Activated T-helper 1 cell treated with Interleukin-2 at 50 U/mL for 16 hours (primary cell): ENCODE results near the gene NACC1.
"Not testable (repeated sequence)": the region's sequence is repeated elsewhere in the genome, so short reads cannot be mapped to it uniquely, and the experiment has no call there.

ENCODE experiments used
- DNase-seq: peaks from one replicate; pipeline ENCODE4 v3.0.0-alpha.2; 2020; ENCODE audit warnings: low read depth

The NACC1 gene

GRCh38 chr19:13164343-13165161 is 46.5 kb downstream of the NACC1 start:
- DNase-seq: peak; percentile 43

- no peak for DNase-seq
Observed at GRCh38 chr19:13165162-13165997, 47.3 kb downstream of the NACC1 start.

GRCh38 chr19:13166151-13166550 is 48.1 kb downstream of the NACC1 start:
- DNase-seq: not testable (repeated sequence)

- no peak for DNase-seq
Observed at GRCh38 chr19:13169769-13170168, 51.7 kb downstream of the NACC1 start.

GRCh38 chr19:13171146-13171545 is 53.1 kb downstream of the NACC1 start:
- no peak for DNase-seq

GRCh38 chr19:13172346-13173138 is 54.5 kb downstream of the NACC1 start:
- DNase-seq: peak; percentile 74

- DNase-seq: no peak
Observed at GRCh38 chr19:13173139-13173737, 55.2 kb downstream of the NACC1 start.

GRCh38 chr19:13176345-13176744 is 58.3 kb downstream of the NACC1 start:
- DNase-seq: no peak

GRCh38 chr19:13177584-13177983 is 59.5 kb downstream of the NACC1 start:
- DNase-seq: not testable (repeated sequence)

- DNase-seq: not testable (repeated sequence)
Observed at GRCh38 chr19:13178291-13178690, 60.2 kb downstream of the NACC1 start.

- no peak for DNase-seq
Observed at GRCh38 chr19:13181747-13182388, 63.8 kb downstream of the NACC1 start.

- DNase-seq: not testable (repeated sequence)
Observed at GRCh38 chr19:13184926-13185325, 66.9 kb downstream of the NACC1 start.

- DNase-seq: not testable (repeated sequence)
Observed at GRCh38 chr19:13185763-13186657, 67.9 kb downstream of the NACC1 start.

GRCh38 chr19:13186688-13187087 is 68.6 kb downstream of the NACC1 start:
- DNase-seq: not testable (repeated sequence)

GRCh38 chr19:13187419-13187818 is 69.4 kb downstream of the NACC1 start:
- no peak for DNase-seq

GRCh38 chr19:13189600-13189999 is 71.5 kb downstream of the NACC1 start:
- no peak for DNase-seq
